ENCODE data around the gene RBM33. TPM values are rescaled to one million over a fixed set of nuclear protein-coding genes. Genes with fewer than 3 reads are reported as not detected.

RBM33 gene
- total and polyA plus RNA-seq, 10 of the 15 experiments (the other 5 are each of a cell fraction or from before 2014, with no cell fraction given), result 4.7 to 67.2 (median 24.3) TPM

GRCh38 chr7:155683714-155684113 lies 39.3 kb downstream of the RBM33 start:
- ChIA-PET RAD21 (ENCODE audit: unreplicated experiment) (no interaction called here), POLR2A (interaction anchor here (1.0 kb wide), 1 partner anchor 16 kb away, joined by 3 read pairs; no protein-coding TSS in a partner anchor), SMC1A (ENCODE audit: uncharacterized antibody, unreplicated experiment) (interaction anchor here (1.0 to 2.4 kb wide), 2 partner anchors 9 to 13 kb away, joined by 3 to 7 read pairs; no protein-coding TSS in a partner anchor), CTCF (interaction anchor here (0.8 to 1.2 kb wide), 2 partner anchors 21 to 84 kb away, joined by 3 to 4 read pairs; no protein-coding TSS in a partner anchor)
- intact Hi-C loops (cut with micrococcal nuclease; ENCODE audit: unreplicated experiment), result loop anchor here (5.0 kb wide), 1 partner anchor 36 kb away; no protein-coding TSS in a partner anchor
- TF ChIP-seq MAX (IDR thresholded peaks at IDR 0.05; ENCODE audit: low read depth, low read length), result no peak
- TF ChIP-seq KLF5 (IDR thresholded peaks at IDR 0.05; ENCODE audit: partially characterized antibody), result no peak
- TF ChIP-seq EZH2 (IDR thresholded peaks at IDR 0.05; ENCODE audit: borderline replicate concordance, control insufficient read depth, low read depth, low read length), result no peak
- no peak for DNase-seq (ENCODE audit: low read depth, low spot score)
- no TSS peak for BruUV-seq (replicated peaks)
- Histone ChIP-seq H3K4me1 (ENCODE audit: control insufficient read depth, insufficient read depth, low read length) (peaks cover 7% of the 10 kb centered on the region), H3K9me3 (replicated peaks; ENCODE audit: control insufficient read depth, insufficient read depth, low read length) (no peaks in the 10 kb centered on the region; the same call in 1 of the 3 replicates), H3K27ac (ENCODE audit: control insufficient read depth, insufficient read depth) (no peak overlapping the region), H3K4me3 (no peak overlapping the region), H3K27me3 (replicated peaks in 1 of 2; ENCODE audit: control insufficient read depth in 2 of 2, insufficient read depth in 2 of 2, low read length in 1 of 2) (no peaks in the 10 kb centered on the region), H3K36me3 (ENCODE audit: control insufficient read depth in 2 of 2, insufficient read depth in 2 of 2, low read length in 1 of 2) (peaks cover 5 to 24% of the 10 kb centered on the region in 2 experiments), H2AFZ (ENCODE audit: control insufficient read depth, low read depth, low read length) (no peak overlapping the region), H3K79me2 (ENCODE audit: control insufficient read depth, insufficient read depth, low read length) (peaks cover 44% of the 10 kb centered on the region), H3K9ac (ENCODE audit: control insufficient read depth, insufficient read depth, low read length) (no peak overlapping the region), H4K20me1 (ENCODE audit: control insufficient read depth, insufficient read depth) (0 out of 2 replicates have a peak, but pooled peaks cover 2% of the 10 kb centered on the region), H3K4me2 (ENCODE audit: control insufficient read depth, insufficient read depth) (no peak overlapping the region)
- in situ Hi-C loops (cut with MboI), result no loop called here
- ATAC-seq, result no peak
- WGBS (ENCODE audit: insufficient coverage, insufficient replicate concordance, low lambda C conversion rate, missing lambda C conversion rate), result 99% methylated on average over 4 of the region's 4 CpGs
- no peak for FAIRE-seq

GRCh38 chr7:155684543-155684942 lies 40.1 kb downstream of the RBM33 start:
- H2AFZ ChIP-seq (ENCODE audit: control insufficient read depth, low read depth, low read length), result no peak overlapping the region
- H3K4me3 ChIP-seq, result no peak overlapping the region
- ChIA-PET CTCF (interaction anchor here (0.8 to 1.2 kb wide), 2 partner anchors 22 to 83 kb away, joined by 3 to 4 read pairs; no protein-coding TSS in a partner anchor), POLR2A (no interaction called here), SMC1A (ENCODE audit: uncharacterized antibody, unreplicated experiment) (interaction anchor here (1.0 to 2.4 kb wide), 3 partner anchors 8 to 28 kb away, joined by 3 to 7 read pairs (median 3); no protein-coding TSS in a partner anchor), RAD21 (ENCODE audit: unreplicated experiment) (no interaction called here)
- in situ Hi-C loops (cut with MboI) (no loop called here), intact Hi-C loops (cut with micrococcal nuclease; ENCODE audit: unreplicated experiment) (loop anchor here (5.0 kb wide), 1 partner anchor 37 kb away; no protein-coding TSS in a partner anchor)
- no peak overlapping the region for H3K9ac ChIP-seq (ENCODE audit: control insufficient read depth, insufficient read depth, low read length)
- H3K79me2 ChIP-seq (ENCODE audit: control insufficient read depth, insufficient read depth, low read length), result peaks cover 42% of the 10 kb centered on the region
- no peak for ATAC-seq
- peaks cover 5 to 24% of the 10 kb centered on the region in 2 experiments for H3K36me3 ChIP-seq (ENCODE audit: control insufficient read depth in 2 of 2, insufficient read depth in 2 of 2, low read length in 1 of 2)
- no peaks in the 10 kb centered on the region; the same call in 1 of the 3 replicates for H3K9me3 ChIP-seq (replicated peaks; ENCODE audit: control insufficient read depth, insufficient read depth, low read length)
- peaks cover 7% of the 10 kb centered on the region for H3K4me1 ChIP-seq (ENCODE audit: control insufficient read depth, insufficient read depth, low read length)
- FAIRE-seq, result no peak
- no peak for DNase-seq (ENCODE audit: low read depth, low spot score)
- H3K27ac ChIP-seq (ENCODE audit: control insufficient read depth, insufficient read depth), result no peak overlapping the region
- WGBS (ENCODE audit: insufficient coverage, insufficient replicate concordance, low lambda C conversion rate, missing lambda C conversion rate), result 83% methylated on average over 5 of the region's 5 CpGs
- no peaks in the 10 kb centered on the region for H3K27me3 ChIP-seq (replicated peaks in 1 of 2; ENCODE audit: control insufficient read depth in 2 of 2, insufficient read depth in 2 of 2, low read length in 1 of 2)
- no peak overlapping the region for H3K4me2 ChIP-seq (ENCODE audit: control insufficient read depth, insufficient read depth)
- H4K20me1 ChIP-seq (ENCODE audit: control insufficient read depth, insufficient read depth), result 0 out of 2 replicates have a peak, but pooled peaks cover 2% of the 10 kb centered on the region
- BruUV-seq (replicated peaks), result no TSS peak
- TF ChIP-seq CHD2 (IDR thresholded peaks at IDR 0.05; ENCODE audit: borderline replicate concordance, low read depth, low read length) (no peak), NR2F1 (conservative IDR thresholded peaks at IDR 0.05) (no peak), SKIL (IDR thresholded peaks at IDR 0.05; ENCODE audit: low read depth, poor library complexity, severe bottlenecking) (no peak), ZBTB40 (IDR thresholded peaks at IDR 0.05; ENCODE audit: borderline replicate concordance) (no peak), SRF (IDR thresholded peaks at IDR 0.05; ENCODE audit: low read depth in 2 of 2, low read length in 2 of 2) (no peak), CHD4 (IDR thresholded peaks at IDR 0.05) (no peak), KAT2A (conservative IDR thresholded peaks at IDR 0.05; ENCODE audit: control insufficient read depth, low read depth, low read length) (no peak)
